ENCODE measurements around the gene S100A4.

DNA sequence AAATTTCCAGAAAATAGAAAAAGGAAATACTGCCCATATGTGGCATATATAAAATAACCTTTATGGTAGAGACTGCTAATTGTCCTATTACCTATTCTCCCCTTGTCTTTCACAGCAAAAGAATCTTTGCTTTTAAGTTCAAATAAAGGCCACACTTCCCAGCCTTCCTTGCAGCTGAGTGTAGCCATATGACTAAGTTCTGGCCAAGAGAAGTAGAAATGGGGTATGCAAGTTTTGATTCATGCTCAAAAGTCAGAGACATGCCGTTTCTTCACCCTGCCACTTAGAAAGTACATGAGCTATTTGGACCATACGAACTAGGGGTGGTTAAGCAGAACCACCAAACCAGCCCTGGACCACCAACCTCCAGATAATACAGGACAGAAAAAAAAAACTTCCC lies 38.4 kb upstream of the S100A4 start:
- TF ChIP-seq, protein P1, sequence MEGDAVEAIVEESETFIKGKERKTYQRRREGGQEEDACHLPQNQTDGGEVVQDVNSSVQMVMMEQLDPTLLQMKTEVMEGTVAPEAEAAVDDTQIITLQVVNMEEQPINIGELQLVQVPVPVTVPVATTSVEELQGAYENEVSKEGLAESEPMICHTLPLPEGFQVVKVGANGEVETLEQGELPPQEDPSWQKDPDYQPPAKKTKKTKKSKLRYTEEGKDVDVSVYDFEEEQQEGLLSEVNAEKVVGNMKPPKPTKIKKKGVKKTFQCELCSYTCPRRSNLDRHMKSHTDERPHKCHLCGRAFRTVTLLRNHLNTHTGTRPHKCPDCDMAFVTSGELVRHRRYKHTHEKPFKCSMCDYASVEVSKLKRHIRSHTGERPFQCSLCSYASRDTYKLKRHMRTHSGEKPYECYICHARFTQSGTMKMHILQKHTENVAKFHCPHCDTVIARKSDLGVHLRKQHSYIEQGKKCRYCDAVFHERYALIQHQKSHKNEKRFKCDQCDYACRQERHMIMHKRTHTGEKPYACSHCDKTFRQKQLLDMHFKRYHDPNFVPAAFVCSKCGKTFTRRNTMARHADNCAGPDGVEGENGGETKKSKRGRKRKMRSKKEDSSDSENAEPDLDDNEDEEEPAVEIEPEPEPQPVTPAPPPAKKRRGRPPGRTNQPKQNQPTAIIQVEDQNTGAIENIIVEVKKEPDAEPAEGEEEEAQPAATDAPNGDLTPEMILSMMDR (conservative IDR thresholded peaks at IDR 0.05): no peak
- TF ChIP-seq ZFX (IDR thresholded peaks at IDR 0.05): no peak

Measured in C4-2B (cell line).